ENCODE data around the gene PDCD10. TPM values are rescaled to one million over a fixed set of nuclear protein-coding genes. Genes with fewer than 3 reads are reported as not detected.

PDCD10 gene
- total RNA-seq, 1 experiment from 2014 or later: 84.6 TPM

DNA sequence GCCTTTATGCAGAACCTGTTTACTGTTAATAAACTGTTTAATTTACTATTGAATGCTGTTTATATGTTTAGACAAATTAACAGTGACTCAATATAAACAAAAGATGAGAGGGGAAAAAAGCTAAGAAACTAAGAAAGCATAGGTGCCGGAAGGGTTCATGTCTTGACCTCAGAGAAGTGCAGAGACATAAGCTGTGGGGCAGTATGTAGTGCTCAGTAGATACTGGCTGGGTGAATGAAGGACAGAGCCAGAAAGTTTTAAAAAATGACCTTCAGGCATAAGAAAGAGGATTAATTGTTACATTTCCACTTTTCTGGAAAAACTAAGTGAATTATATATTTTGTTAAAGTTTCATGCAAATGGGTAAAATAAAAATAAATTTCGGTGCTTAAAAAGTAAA, 15.0 kb upstream of the PDCD10 start:
- Histone ChIP-seq H4K20me1 (ENCODE audit: insufficient read depth) (no peaks in the 10 kb centered on the region), H3K27me3 (ENCODE audit: insufficient read depth, low read depth) (no peaks in the 10 kb centered on the region), H3F3A (ENCODE audit: insufficient read depth, low read depth) (no peaks in the 10 kb centered on the region), H3K79me2 (ENCODE audit: low read depth) (no peaks in the 10 kb centered on the region), H3K4me1 (replicated peaks; ENCODE audit: insufficient read depth) (no peaks in the 10 kb centered on the region), H3K36me3 (ENCODE audit: low read depth) (no peaks in the 10 kb centered on the region), H3K4me2 (no peak overlapping the region), H3K9me3 (ENCODE audit: insufficient read depth, low read depth) (no peaks in the 10 kb centered on the region), H3K4me3 (no peak overlapping the region), H2AFZ (no peak overlapping the region), H3K9me2 (ENCODE audit: insufficient read depth) (0 out of 2 replicates have a peak, but pooled peaks cover 2% of the 10 kb centered on the region), H3K27ac (no peak overlapping the region)
- no peak for TF ChIP-seq EZH2 (IDR thresholded peaks at IDR 0.05; ENCODE audit: low read depth)
- TF ChIP-seq, protein P1, sequence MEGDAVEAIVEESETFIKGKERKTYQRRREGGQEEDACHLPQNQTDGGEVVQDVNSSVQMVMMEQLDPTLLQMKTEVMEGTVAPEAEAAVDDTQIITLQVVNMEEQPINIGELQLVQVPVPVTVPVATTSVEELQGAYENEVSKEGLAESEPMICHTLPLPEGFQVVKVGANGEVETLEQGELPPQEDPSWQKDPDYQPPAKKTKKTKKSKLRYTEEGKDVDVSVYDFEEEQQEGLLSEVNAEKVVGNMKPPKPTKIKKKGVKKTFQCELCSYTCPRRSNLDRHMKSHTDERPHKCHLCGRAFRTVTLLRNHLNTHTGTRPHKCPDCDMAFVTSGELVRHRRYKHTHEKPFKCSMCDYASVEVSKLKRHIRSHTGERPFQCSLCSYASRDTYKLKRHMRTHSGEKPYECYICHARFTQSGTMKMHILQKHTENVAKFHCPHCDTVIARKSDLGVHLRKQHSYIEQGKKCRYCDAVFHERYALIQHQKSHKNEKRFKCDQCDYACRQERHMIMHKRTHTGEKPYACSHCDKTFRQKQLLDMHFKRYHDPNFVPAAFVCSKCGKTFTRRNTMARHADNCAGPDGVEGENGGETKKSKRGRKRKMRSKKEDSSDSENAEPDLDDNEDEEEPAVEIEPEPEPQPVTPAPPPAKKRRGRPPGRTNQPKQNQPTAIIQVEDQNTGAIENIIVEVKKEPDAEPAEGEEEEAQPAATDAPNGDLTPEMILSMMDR (conservative IDR thresholded peaks at IDR 0.05): no peak
- DNase-seq: no peak
- CTCF ChIA-PET: interaction anchor here (0.7 kb wide), 1 partner anchor 50 kb away, joined by 3 read pairs; no protein-coding TSS in a partner anchor
- intact Hi-C loops (cut with micrococcal nuclease; ENCODE audit: unreplicated experiment): no loop called here
- no TSS peak for BruUV-seq (replicated peaks)
- POLR2A ChIA-PET (ENCODE audit: unreplicated experiment): interaction anchor here (0.6 to 0.7 kb wide), 2 partner anchors 51 to 375 kb away, joined by 3 to 4 read pairs; no protein-coding TSS in a partner anchor

DNA sequence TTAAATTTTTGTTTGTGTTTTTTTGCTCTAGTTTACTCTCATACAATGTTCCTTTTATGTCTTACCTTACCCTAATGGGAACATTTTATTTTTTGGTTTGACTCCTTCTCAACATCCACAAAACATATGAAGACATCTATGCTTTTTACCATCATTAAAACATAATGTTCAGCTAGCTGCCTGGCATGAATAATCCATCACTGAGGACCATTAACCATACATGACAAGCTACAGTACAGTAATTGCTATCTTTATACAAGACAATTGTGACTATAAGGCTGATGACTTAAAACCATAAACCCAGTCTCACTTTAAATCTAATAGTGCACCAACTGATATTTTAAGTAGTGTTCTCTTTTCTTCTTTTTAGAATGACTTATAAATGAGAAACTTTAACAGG, 14.5 kb upstream of the PDCD10 start:
- H3K9me2 ChIP-seq (ENCODE audit: insufficient read depth): 0 out of 2 replicates have a peak, but pooled peaks cover 2% of the 10 kb centered on the region
- no peak overlapping the region for H3K4me3 ChIP-seq
- H2AFZ ChIP-seq: no peak overlapping the region
- no peak for DNase-seq
- H3K9me3 ChIP-seq (ENCODE audit: insufficient read depth, low read depth): no peaks in the 10 kb centered on the region
- no peaks in the 10 kb centered on the region for H3K27me3 ChIP-seq (ENCODE audit: insufficient read depth, low read depth)
- no peaks in the 10 kb centered on the region for H3K36me3 ChIP-seq (ENCODE audit: low read depth)
- no peaks in the 10 kb centered on the region for H3K79me2 ChIP-seq (ENCODE audit: low read depth)
- H3F3A ChIP-seq (ENCODE audit: insufficient read depth, low read depth): no peaks in the 10 kb centered on the region
- H3K4me1 ChIP-seq (replicated peaks; ENCODE audit: insufficient read depth): no peaks in the 10 kb centered on the region
- H3K4me2 ChIP-seq: no peak overlapping the region
- intact Hi-C loops (cut with micrococcal nuclease; ENCODE audit: unreplicated experiment): no loop called here
- no TSS peak for BruUV-seq (replicated peaks)
- POLR2A ChIA-PET (ENCODE audit: unreplicated experiment): interaction anchor here (0.7 kb wide), 1 partner anchor 51 kb away, joined by 4 read pairs; no protein-coding TSS in a partner anchor
- H4K20me1 ChIP-seq (ENCODE audit: insufficient read depth): no peaks in the 10 kb centered on the region
- CTCF ChIA-PET: no interaction called here
- TF ChIP-seq EZH2 (IDR thresholded peaks at IDR 0.05; ENCODE audit: low read depth): no peak
- TF ChIP-seq, protein P1 (conservative IDR thresholded peaks at IDR 0.05): no peak
- no peak overlapping the region for H3K27ac ChIP-seq

DNA sequence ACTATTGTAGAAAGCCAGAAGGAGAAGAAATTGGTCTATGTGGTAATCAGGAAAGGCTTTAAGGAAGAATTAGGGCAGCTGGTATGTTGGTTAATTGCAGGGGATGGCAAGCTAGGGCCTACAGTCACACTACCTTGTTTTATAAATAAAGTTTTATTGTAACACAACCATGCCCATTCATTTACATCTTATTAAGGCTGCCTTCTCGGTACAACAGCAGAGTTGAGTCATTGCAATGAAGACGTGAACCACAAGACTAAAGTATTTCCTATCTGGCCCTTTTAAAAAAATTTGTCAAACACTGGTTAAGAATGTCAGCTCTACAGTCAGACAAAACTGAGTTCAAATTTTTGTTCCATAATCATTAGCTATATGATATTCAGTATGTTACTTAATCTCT, 9.1 kb upstream of the PDCD10 start:
- Histone ChIP-seq H3F3A (ENCODE audit: insufficient read depth, low read depth) (no peaks in the 10 kb centered on the region), H4K20me1 (ENCODE audit: insufficient read depth) (no peaks in the 10 kb centered on the region), H3K9me3 (ENCODE audit: insufficient read depth, low read depth) (no peaks in the 10 kb centered on the region), H3K4me3 (no peak overlapping the region), H3K9me2 (ENCODE audit: insufficient read depth) (no peaks in the 10 kb centered on the region), H3K27me3 (ENCODE audit: insufficient read depth, low read depth) (no peaks in the 10 kb centered on the region), H3K79me2 (ENCODE audit: low read depth) (no peaks in the 10 kb centered on the region), H3K36me3 (ENCODE audit: low read depth) (no peaks in the 10 kb centered on the region), H3K4me2 (no peak overlapping the region), H2AFZ (no peak overlapping the region), H3K4me1 (replicated peaks; ENCODE audit: insufficient read depth) (no peaks in the 10 kb centered on the region), H3K27ac (no peak overlapping the region)
- ChIA-PET CTCF (no interaction called here), POLR2A (ENCODE audit: unreplicated experiment) (interaction anchor here (0.5 to 0.6 kb wide), 2 partner anchors 9 to 980 kb away, joined by 3 to 4 read pairs; partner anchors contain the start of gene SERPINI1)
- TF ChIP-seq EZH2 (IDR thresholded peaks at IDR 0.05; ENCODE audit: low read depth): no peak
- TF ChIP-seq, protein P1 (conservative IDR thresholded peaks at IDR 0.05): no peak
- DNase-seq: no peak
- BruUV-seq (replicated peaks): no TSS peak
- intact Hi-C loops (cut with micrococcal nuclease; ENCODE audit: unreplicated experiment): no loop called here
